D721Med (cell line): ENCODE measurements around the gene IQGAP2.

Experiments
- DNase-seq: peaks from one replicate; pipeline ENCODE4 v3.0.0; 2011; ENCODE audit warnings: low spot score; ENCODE audit not compliant: insufficient read length
- FAIRE-seq: peaks from 2 replicates; lab custom pipeline; 2011; peaks lifted over from hg19 to GRCh38; lab: Jason Lieb, UNC
- CTCF ChIP-seq: IDR thresholded peaks from 2 replicates; pipeline ENCODE4 v1.5.1; 2012; ENCODE audit warnings: mild to moderate bottlenecking, control low read depth; ENCODE audit not compliant: insufficient read depth; ENCODE audit errors: missing control alignments

Gene IQGAP2

GRCh38 chr5:76617229-76617628 lies 214.1 kb downstream of the IQGAP2 start:
- no peak for TF ChIP-seq CTCF
- DNase-seq (no peak), FAIRE-seq (no peak)

- FAIRE-seq (no peak), DNase-seq (no peak)
- TF ChIP-seq CTCF: no peak
Observed at GRCh38 chr5:76617675-76618074, 214.6 kb downstream of the IQGAP2 start.

- no peak for TF ChIP-seq CTCF
- no peak for FAIRE-seq
Observed at GRCh38 chr5:76620166-76620565, 217.1 kb downstream of the IQGAP2 start.

GRCh38 chr5:76622076-76622475 lies 219.0 kb downstream of the IQGAP2 start:
- TF ChIP-seq CTCF: no peak
- no peak for DNase-seq
- no peak for FAIRE-seq

More at GRCh38 chr5:76620166-76620565, 217.1 kb downstream of the IQGAP2 start:
- DNase-seq: no peak

- no peak for TF ChIP-seq CTCF
- no peak for FAIRE-seq
- no peak for DNase-seq
Observed at GRCh38 chr5:76622973-76623596, 220.0 kb downstream of the IQGAP2 start, which contains the start of gene F2RL2. TSS of gene F2RL2 (minus strand) at chr5:76623403. CDS start at chr5:76623230, 173 bp downstream.

GRCh38 chr5:76625087-76625815 lies 222.2 kb downstream of the IQGAP2 start:
- DNase-seq (no peak), FAIRE-seq (no peak)
- TF ChIP-seq CTCF: no peak

- TF ChIP-seq CTCF: no peak
- FAIRE-seq: no peak
Observed at GRCh38 chr5:76626738-76627137, 223.7 kb downstream of the IQGAP2 start.

More at GRCh38 chr5:76626738-76627137, 223.7 kb downstream of the IQGAP2 start:
- no peak for DNase-seq
